H1 (cell line): Measurements from ENCODE around the gene PDCD7. TPM values are rescaled to one million over a fixed set of nuclear protein-coding genes. Genes with fewer than 3 reads are reported as not detected.

Source experiments
- CTCF ChIA-PET: fragments of 300-600 bp; sonication (Branson Sonifier 250); formaldehyde crosslinking; loops from one replicate; lab custom pipeline; 2021; ENCODE audit not compliant: partially characterized antibody; lab: Charles Lee
- POLR2A ChIA-PET: fragments of 300-600 bp; sonication (Branson Sonifier 250); formaldehyde crosslinking; loops from one replicate; lab custom pipeline; 2021; ENCODE audit warnings: inconsistent platforms; ENCODE audit not compliant: partially characterized antibody; lab: Charles Lee
- DNase-seq, 2 experiments: peaks; one replicate each; pipeline versions ENCODE4 v3.0.0 to v3.0.0-alpha.2; 2010 to 2022; ENCODE audit warnings: low spot score in 2 of 2, low read depth in 1 of 2, mixed read lengths in 1 of 2
- FAIRE-seq: peaks from 2 replicates; lab custom pipeline; 2011; peaks lifted over from hg19 to GRCh38; lab: Jason Lieb, UNC
- H2AFZ ChIP-seq: 2 replicates; pipeline ENCODE4 v1.8.1; 2012; ENCODE audit warnings: low read length, inconsistent platforms
- H2AK5ac ChIP-seq: 2 replicates; pipeline ENCODE4 v1.6.1; 2013; ENCODE audit warnings: low read depth, low read length
- H2BK120ac ChIP-seq: replicated peaks from 2 replicates; pipeline ENCODE3; 2013; ENCODE audit warnings: low read depth, low read length, inconsistent platforms
- H2BK12ac ChIP-seq: 2 replicates; pipeline ENCODE4 v1.6.1; 2013; ENCODE audit warnings: low read depth, low read length
- H2BK15ac ChIP-seq: 2 replicates; pipeline ENCODE4 v1.6.1; 2013; ENCODE audit warnings: low read length
- H2BK20ac ChIP-seq: 2 replicates; pipeline ENCODE4 v1.6.1; 2013; ENCODE audit warnings: low read length
- H2BK5ac ChIP-seq: 2 replicates; pipeline ENCODE4 v1.6.1; 2013; ENCODE audit warnings: low read depth, low read length
- H3K14ac ChIP-seq: 2 replicates; pipeline ENCODE4 v1.6.1; 2013; ENCODE audit warnings: inconsistent platforms; ENCODE audit not compliant: insufficient read length
- H3K18ac ChIP-seq: 2 replicates; pipeline ENCODE4 v1.6.1; 2013; ENCODE audit warnings: low read length; ENCODE audit errors: extremely low read depth
- H3K23ac ChIP-seq: 2 replicates; pipeline ENCODE4 v1.6.1; 2013; ENCODE audit warnings: inconsistent platforms; ENCODE audit not compliant: insufficient read length
- H3K23me2 ChIP-seq: 2 replicates; pipeline ENCODE4 v1.6.1; 2013; ENCODE audit warnings: low read depth, low read length
- H3K27ac ChIP-seq: 2 replicates; pipeline ENCODE4 v1.6.1; 2011; ENCODE audit warnings: low read depth, low read length, inconsistent platforms
- H3K27me3 ChIP-seq, 4 experiments: replicated peaks in 1 of 4; 1 replicate in 1 of 4; 2 replicates in 3 of 4; pipeline versions ENCODE4 v1.6.1 to v1.8.1; 2011 to 2013; ENCODE audit warnings: low read length in 3 of 4, mild to moderate bottlenecking in 3 of 4, inconsistent platforms in 2 of 4, mixed read lengths in 2 of 4, moderate library complexity in 1 of 4; ENCODE audit not compliant: control insufficient read depth in 3 of 4, insufficient read depth in 3 of 4; ENCODE audit errors: extremely low read depth in 1 of 4
- H3K36me3 ChIP-seq, 4 experiments: 2 replicates each; pipeline versions ENCODE4 v1.6.1 to v1.8.1; 2011 to 2013; ENCODE audit warnings: mild to moderate bottlenecking in 4 of 4, low read length in 3 of 4, moderate library complexity in 2 of 4, control low read depth in 1 of 4, inconsistent platforms in 1 of 4; ENCODE audit not compliant: insufficient read depth in 4 of 4, control insufficient read depth in 2 of 4
- H3K4ac ChIP-seq: replicated peaks from 2 replicates; pipeline ENCODE3; 2013; ENCODE audit warnings: low read length, low read depth, mixed read lengths, inconsistent platforms; ENCODE audit not compliant: insufficient read length
- H3K4me1 ChIP-seq, 4 experiments: replicated peaks in 1 of 4; 1 replicate in 1 of 4; 2 replicates in 3 of 4; pipeline versions ENCODE4 v1.6.1 to v1.8.1; 2011 to 2013; ENCODE audit warnings: low read length in 3 of 4, inconsistent platforms in 2 of 4, mixed read lengths in 1 of 4; ENCODE audit not compliant: insufficient read depth in 4 of 4, control insufficient read depth in 3 of 4
- H3K4me2 ChIP-seq, 2 experiments: 2 replicates each; pipeline versions ENCODE4 v1.6.1 to v1.8.1; 2011 to 2013; ENCODE audit warnings: low read depth in 2 of 2, low read length in 2 of 2, control low read depth in 1 of 2, inconsistent platforms in 1 of 2, mild to moderate bottlenecking in 1 of 2; ENCODE audit not compliant: insufficient read depth in 1 of 2
- H3K4me3 ChIP-seq, 4 experiments: fragments of 200-600, 300-600 bp in 1 of 4; sonication (generic), shearing (Covaris generic), sonication (Bioruptor Twin) in 1 of 4; 2 replicates each; pipeline versions ENCODE4 v1.5.1 to v1.8.1; 2011 to 2016; ENCODE audit warnings: low read length in 4 of 4, low read depth in 3 of 4, control low read depth in 2 of 4, inconsistent platforms in 2 of 4, mild to moderate bottlenecking in 2 of 4, mixed read lengths in 1 of 4, moderate library complexity in 1 of 4; ENCODE audit not compliant: insufficient read depth in 2 of 4; ENCODE audit errors: extremely low read depth in 1 of 4
- H3K56ac ChIP-seq: replicated peaks from 2 replicates; pipeline ENCODE3; 2013; ENCODE audit warnings: low read depth, mild to moderate bottlenecking, mixed read lengths, low read length, inconsistent platforms; ENCODE audit not compliant: insufficient read length
- H3K79me1 ChIP-seq: 2 replicates; pipeline ENCODE4 v1.6.1; 2013; ENCODE audit warnings: low read depth, low read length, control low read depth
- H3K79me2 ChIP-seq, 2 experiments: 2 replicates each; pipeline versions ENCODE4 v1.6.1 to v1.8.1; 2012 to 2013; ENCODE audit warnings: low read length in 2 of 2, mild to moderate bottlenecking in 2 of 2, inconsistent platforms in 1 of 2; ENCODE audit not compliant: insufficient read depth in 2 of 2, control insufficient read depth in 1 of 2
- H3K9ac ChIP-seq, 4 experiments: replicated peaks in 1 of 4; 1 replicate in 1 of 4; 2 replicates in 3 of 4; pipeline versions ENCODE4 v1.6.1 to v1.8.1; 2011 to 2013; ENCODE audit warnings: low read depth in 3 of 4, low read length in 3 of 4, control low read depth in 2 of 4, mild to moderate bottlenecking in 2 of 4, moderate library complexity in 2 of 4, inconsistent platforms in 1 of 4; ENCODE audit errors: extremely low read depth in 1 of 4
- H3K9me3 ChIP-seq, 2 experiments: 2 replicates each; pipeline versions ENCODE4 v1.6.1 to v1.8.1; 2012 to 2013; ENCODE audit warnings: mild to moderate bottlenecking in 2 of 2, moderate library complexity in 2 of 2, control low read depth in 1 of 2, inconsistent platforms in 1 of 2, low read depth in 1 of 2, low read length in 1 of 2, mixed read lengths in 1 of 2; ENCODE audit not compliant: insufficient read depth in 2 of 2
- H4K20me1 ChIP-seq, 2 experiments: replicated peaks in 1 of 2; 2 replicates each; pipeline versions ENCODE3 to v1.8.1; 2011 to 2013; ENCODE audit warnings: inconsistent platforms in 2 of 2, low read length in 2 of 2, mild to moderate bottlenecking in 1 of 2; ENCODE audit not compliant: insufficient read depth in 2 of 2, control insufficient read depth in 1 of 2
- H4K5ac ChIP-seq: 2 replicates; pipeline ENCODE4 v1.6.1; 2013; ENCODE audit warnings: low read length, low read depth, mixed read lengths, inconsistent platforms; ENCODE audit not compliant: insufficient read length
- H4K8ac ChIP-seq: 2 replicates; pipeline ENCODE4 v1.8.0; 2013; ENCODE audit warnings: mild to moderate bottlenecking, moderate library complexity, low read length, inconsistent platforms; ENCODE audit not compliant: insufficient read depth; ENCODE audit errors: extremely low read depth
- H4K91ac ChIP-seq: replicated peaks from 2 replicates; pipeline ENCODE3; 2013; ENCODE audit warnings: low read length, mixed read lengths, inconsistent platforms; ENCODE audit not compliant: insufficient read length
- CBX5 ChIP-seq: fragments of 300-800, 300-1000 bp; sonication (generic); IDR thresholded peaks from 2 replicates; pipeline ENCODE4 v1.7.1; 2016; ENCODE audit warnings: antibody characterized with exemption, low read length, low read depth
- MAX ChIP-seq: IDR thresholded peaks from 2 replicates; pipeline ENCODE4 v1.6.1; 2012; ENCODE audit warnings: inconsistent platforms
- PHF8 ChIP-seq: fragments of 200-600 bp; sonication (generic); conservative IDR thresholded peaks from 2 replicates; pipeline ENCODE4 v1.7.1; 2012; ENCODE audit warnings: low read depth, mild to moderate bottlenecking, inconsistent platforms, low read length, moderate library complexity
- RXRA ChIP-seq: IDR thresholded peaks from 2 replicates; pipeline ENCODE4 v1.6.1; 2011; ENCODE audit warnings: low read depth, mild to moderate bottlenecking, low read length, moderate library complexity; ENCODE audit not compliant: insufficient read depth
- SP1 ChIP-seq: IDR thresholded peaks from 2 replicates; pipeline ENCODE4 v1.6.1; 2011; ENCODE audit warnings: low read depth, low read length
- SRF ChIP-seq: IDR thresholded peaks from 2 replicates; pipeline ENCODE4 v1.6.1; 2011; ENCODE audit warnings: mild to moderate bottlenecking, low read depth, low read length, moderate library complexity
- TAF1 ChIP-seq: IDR thresholded peaks from 2 replicates; pipeline ENCODE4 v1.6.1; 2011; ENCODE audit warnings: mild to moderate bottlenecking, low read depth, low read length
- WGBS, 2 experiments: shearing (Covaris generic) in 1 of 2; methylation state at CpG; one replicate each; pipeline versions ENCODE4 v1.1.6 to v1.1.7; 2013 to 2015; ENCODE audit warnings: low lambda C conversion rate in 2 of 2, mixed read lengths in 2 of 2, inconsistent platforms in 1 of 2, low coverage in 1 of 2, missing lambda C conversion rate in 1 of 2; ENCODE audit not compliant: insufficient replicate concordance in 2 of 2, insufficient coverage in 1 of 2, insufficient read length in 1 of 2; ENCODE audit errors: extremely low coverage in 1 of 2, missing lambda C conversion rate in 1 of 2; 5-methylcytosine and 5-hydroxymethylcytosine counted together
- polyA plus RNA-seq, 7 experiments: library from polyadenylated mRNA; depleted of rRNA in 3 of 7; stranded (reverse) in 5 of 7; unstranded in 2 of 7; fragments of >200 nt in 5 of 7; fragments of 200-250 nt in 2 of 7; gene quantifications; 1 replicate in 5 of 7; 2 replicates in 1 of 7; 4 replicates in 1 of 7; pipeline versions ENCODE4 v1.2.1 to v1.2.3, GENCODE V29; 2011 to 2013; ENCODE audit warnings: missing spikeins in 2 of 7, mixed read lengths in 2 of 7
- total RNA-seq: library from RNA; stranded (reverse); fragmentation: NEBNext Ultra II Directional; extraction: Animal tissue kit (Norgen Biotek cat#: 25700); gene quantifications from 2 replicates; pipeline ENCODE4 v1.2.1, GENCODE V29; 2021

PDCD7 gene
- total and polyA plus RNA-seq, 2 of the 8 experiments (the other 6 are each of a cell fraction or from before 2014, with no cell fraction given) = 11.5 to 25.6 TPM

- no peak for FAIRE-seq
- H4K5ac ChIP-seq = no peak overlapping the region
- H3K27ac ChIP-seq = no peak overlapping the region
- peaks cover 0 to 11% (median 5%) of the 10 kb centered on the region in 4 experiments; a peak in 3 of 7 replicates for H3K27me3 ChIP-seq
- no peaks in the 10 kb centered on the region for H3K79me1 ChIP-seq
- no peak overlapping the region for H2BK5ac ChIP-seq
- peaks cover 0 to 2% (median 0%) of the 10 kb centered on the region in 4 experiments; a peak in 2 of 7 replicates for H3K4me1 ChIP-seq
- no peaks in the 10 kb centered on the region for H3K79me2 ChIP-seq
- no peak overlapping the region for H3K4me3 ChIP-seq
- H3K23me2 ChIP-seq = peaks cover 5% of the 10 kb centered on the region; the same call in 1 of the 2 replicates
- H2BK15ac ChIP-seq = no peak overlapping the region
- H4K8ac ChIP-seq = no peak overlapping the region
- 95% methylated on average over 5 of the region's 5 CpGs; no CpG with 5 or more reads in 1 of the 2 experiments for WGBS, 2 experiments
- POLR2A ChIA-PET = interaction anchor here (0.6 kb wide), 1 partner anchor 190 kb away, joined by 3 read pairs; no protein-coding TSS in a partner anchor
- H4K20me1 ChIP-seq = no peaks in the 10 kb centered on the region
- no peak overlapping the region for H3K56ac ChIP-seq
- H2AFZ ChIP-seq = no peak overlapping the region
- no peak overlapping the region for H3K4ac ChIP-seq
- H2BK12ac ChIP-seq = no peak overlapping the region
- no peak overlapping the region for H2BK120ac ChIP-seq
- no peak overlapping the region for H3K23ac ChIP-seq
- no peaks in the 10 kb centered on the region for H3K9me3 ChIP-seq
- no peak overlapping the region for H2AK5ac ChIP-seq
- H3K9ac ChIP-seq = no peak overlapping the region
- no peak overlapping the region for H3K18ac ChIP-seq
- H3K4me2 ChIP-seq = no peak overlapping the region
- no peak overlapping the region for H4K91ac ChIP-seq
- H2BK20ac ChIP-seq = no peak overlapping the region
- CTCF ChIA-PET = interaction anchor here (1.1 to 9.6 kb wide), 4 partner anchors 23 to 273 kb away, joined by 3 to 259 read pairs (median 5); partner anchors contain the start of gene KBTBD13
- H3K14ac ChIP-seq = no peak overlapping the region
- no peaks in the 10 kb centered on the region for H3K36me3 ChIP-seq
- DNase-seq = no peak
- TF ChIP-seq MAX (no peak), RXRA (no peak), SRF (no peak), TAF1 (no peak), CBX5 (no peak), SP1 (no peak), PHF8 (no peak)
Observed at GRCh38 chr15:65105038-65105437, 28.6 kb downstream of the PDCD7 start.
